ENCODE data around the gene SLC22A1.
"Not testable (repeated sequence)": the region's sequence is repeated elsewhere in the genome, so short reads cannot be mapped to it uniquely, and the experiment has no call there.

SLC22A1 gene

GRCh38 chr6:160088069-160088783 lies 33.4 kb upstream of the SLC22A1 start:
- no peak for DNase-seq (ENCODE audit: low spot score)
- H3K4me3 Mint-ChIP-seq: no peak overlapping the region
- peaks cover 62% of the 10 kb centered on the region for H3K36me3 Mint-ChIP-seq (ENCODE audit: low read depth)
- no peaks in the 10 kb centered on the region for H3K9me3 Mint-ChIP-seq
- peaks cover 10% of the 10 kb centered on the region for H3K4me1 Mint-ChIP-seq (ENCODE audit: low read depth)
- H3K27ac Mint-ChIP-seq: no peak overlapping the region
- no peaks in the 10 kb centered on the region for H3K27me3 Mint-ChIP-seq (ENCODE audit: low read depth)

- DNase-seq (ENCODE audit: low spot score): no peak
- Mint-ChIP-seq H3K4me3 (no peak overlapping the region), H3K36me3 (ENCODE audit: low read depth) (peaks cover 60% of the 10 kb centered on the region), H3K27ac (no peak overlapping the region), H3K27me3 (ENCODE audit: low read depth) (no peaks in the 10 kb centered on the region), H3K9me3 (no peaks in the 10 kb centered on the region), H3K4me1 (ENCODE audit: low read depth) (peaks cover 10% of the 10 kb centered on the region)
Observed at GRCh38 chr6:160088784-160089533, 32.7 kb upstream of the SLC22A1 start.

- no peaks in the 10 kb centered on the region for H3K27me3 Mint-ChIP-seq (ENCODE audit: low read depth)
- DNase-seq (ENCODE audit: low spot score): no peak
- peaks cover 61% of the 10 kb centered on the region for H3K36me3 Mint-ChIP-seq (ENCODE audit: low read depth)
- H3K27ac Mint-ChIP-seq: no peak overlapping the region
- no peaks in the 10 kb centered on the region for H3K9me3 Mint-ChIP-seq
- no peak overlapping the region for H3K4me3 Mint-ChIP-seq
- H3K4me1 Mint-ChIP-seq (ENCODE audit: low read depth): peaks cover 10% of the 10 kb centered on the region
Observed at GRCh38 chr6:160089534-160089897, 32.1 kb upstream of the SLC22A1 start.

- not testable (repeated sequence) for H3K9me3 Mint-ChIP-seq; DNase-seq (ENCODE audit: low spot score); H3K27me3 Mint-ChIP-seq (ENCODE audit: low read depth); H3K4me1 Mint-ChIP-seq (ENCODE audit: low read depth); H3K27ac Mint-ChIP-seq; H3K4me3 Mint-ChIP-seq
- H3K36me3 Mint-ChIP-seq (ENCODE audit: low read depth): peaks cover 53% of the 10 kb centered on the region
Observed at GRCh38 chr6:160090442-160091239, 31.0 kb upstream of the SLC22A1 start.

- not testable (repeated sequence) for H3K27ac Mint-ChIP-seq; H3K27me3 Mint-ChIP-seq (ENCODE audit: low read depth); H3K9me3 Mint-ChIP-seq; DNase-seq (ENCODE audit: low spot score); H3K4me3 Mint-ChIP-seq; H3K4me1 Mint-ChIP-seq (ENCODE audit: low read depth)
- H3K36me3 Mint-ChIP-seq (ENCODE audit: low read depth): peaks cover 55% of the 10 kb centered on the region
Observed at GRCh38 chr6:160092176-160092575, 29.4 kb upstream of the SLC22A1 start.

- H3K4me3 Mint-ChIP-seq: no peak overlapping the region
- H3K36me3 Mint-ChIP-seq (ENCODE audit: low read depth): peaks cover 55% of the 10 kb centered on the region
- H3K9me3 Mint-ChIP-seq: no peaks in the 10 kb centered on the region
- no peaks in the 10 kb centered on the region for H3K27me3 Mint-ChIP-seq (ENCODE audit: low read depth)
- no peaks in the 10 kb centered on the region for H3K4me1 Mint-ChIP-seq (ENCODE audit: low read depth)
- no peak for DNase-seq (ENCODE audit: low spot score)
- H3K27ac Mint-ChIP-seq: no peak overlapping the region
Observed at GRCh38 chr6:160092602-160093001, 29.0 kb upstream of the SLC22A1 start.

GRCh38 chr6:160093061-160093460 lies 28.6 kb upstream of the SLC22A1 start:
- Mint-ChIP-seq H3K27me3 (ENCODE audit: low read depth) (no peaks in the 10 kb centered on the region), H3K4me1 (ENCODE audit: low read depth) (no peaks in the 10 kb centered on the region), H3K9me3 (no peaks in the 10 kb centered on the region), H3K27ac (no peak overlapping the region), H3K4me3 (no peak overlapping the region), H3K36me3 (ENCODE audit: low read depth) (peaks cover 53% of the 10 kb centered on the region)
- DNase-seq (ENCODE audit: low spot score): no peak

- H3K4me1 Mint-ChIP-seq (ENCODE audit: low read depth): peaks cover 2% of the 10 kb centered on the region
Observed at GRCh38 chr6:160093946-160094345, 27.7 kb upstream of the SLC22A1 start.

GRCh38 chr6:160095146-160095845 lies 26.3 kb upstream of the SLC22A1 start:
- Mint-ChIP-seq H3K9me3 (no peaks in the 10 kb centered on the region), H3K4me1 (ENCODE audit: low read depth) (peaks cover 9% of the 10 kb centered on the region), H3K27ac (no peak overlapping the region), H3K4me3 (no peak overlapping the region), H3K27me3 (ENCODE audit: low read depth) (no peaks in the 10 kb centered on the region), H3K36me3 (ENCODE audit: low read depth) (peaks cover 47% of the 10 kb centered on the region)
- no peak for DNase-seq (ENCODE audit: low spot score)

More at GRCh38 chr6:160093946-160094345, 27.7 kb upstream of the SLC22A1 start:
- H3K36me3 Mint-ChIP-seq (ENCODE audit: low read depth): peaks cover 53% of the 10 kb centered on the region
- DNase-seq (ENCODE audit: low spot score): no peak
- no peaks in the 10 kb centered on the region for H3K27me3 Mint-ChIP-seq (ENCODE audit: low read depth)
- H3K9me3 Mint-ChIP-seq: no peaks in the 10 kb centered on the region
- no peak overlapping the region for H3K27ac Mint-ChIP-seq
- H3K4me3 Mint-ChIP-seq: no peak overlapping the region

GRCh38 chr6:160101277-160102205 lies 20.1 kb upstream of the SLC22A1 start:
- no peak for DNase-seq (ENCODE audit: low spot score)
- H3K27ac Mint-ChIP-seq: no peak overlapping the region
- no peaks in the 10 kb centered on the region for H3K27me3 Mint-ChIP-seq (ENCODE audit: low read depth)
- peaks cover 11% of the 10 kb centered on the region for H3K4me1 Mint-ChIP-seq (ENCODE audit: low read depth)
- no peaks in the 10 kb centered on the region for H3K9me3 Mint-ChIP-seq
- peaks cover 53% of the 10 kb centered on the region for H3K36me3 Mint-ChIP-seq (ENCODE audit: low read depth)
- H3K4me3 Mint-ChIP-seq: no peak overlapping the region

GRCh38 chr6:160102399-160102798 lies 19.2 kb upstream of the SLC22A1 start:
- Mint-ChIP-seq H3K27ac (no peak overlapping the region), H3K4me1 (ENCODE audit: low read depth) (peaks cover 11% of the 10 kb centered on the region), H3K36me3 (ENCODE audit: low read depth) (peaks cover 52% of the 10 kb centered on the region), H3K9me3 (no peaks in the 10 kb centered on the region), H3K27me3 (ENCODE audit: low read depth) (no peaks in the 10 kb centered on the region), H3K4me3 (no peak overlapping the region)
- DNase-seq (ENCODE audit: low spot score): no peak

- Mint-ChIP-seq H3K9me3 (no peaks in the 10 kb centered on the region), H3K27me3 (ENCODE audit: low read depth) (no peaks in the 10 kb centered on the region), H3K4me3 (no peak overlapping the region), H3K4me1 (ENCODE audit: low read depth) (peaks cover 12% of the 10 kb centered on the region), H3K27ac (no peak overlapping the region), H3K36me3 (ENCODE audit: low read depth) (peaks cover 53% of the 10 kb centered on the region)
- no peak for DNase-seq (ENCODE audit: low spot score)
Observed at GRCh38 chr6:160102956-160103824, 18.4 kb upstream of the SLC22A1 start.
